Neuronal stem cell (in vitro differentiated cells): ENCODE results near the gene C21orf58.

Experiments used
- DNase-seq: peaks from one replicate; pipeline ENCODE4 v3.0.0-alpha.2; 2013; ENCODE audit warnings: low spot score
- H2AFZ ChIP-seq: one replicate; pipeline ENCODE4 v1.6.1; 2013; ENCODE audit warnings: mild to moderate bottlenecking, low read length, inconsistent platforms
- H2AK5ac ChIP-seq: 2 replicates; pipeline ENCODE4 v1.6.1; 2013; ENCODE audit warnings: low read depth, mild to moderate bottlenecking, inconsistent platforms, low read length, moderate library complexity, mixed read lengths
- H2BK120ac ChIP-seq: 2 replicates; pipeline ENCODE4 v1.6.1; 2013; ENCODE audit warnings: low read depth, mild to moderate bottlenecking, inconsistent platforms, low read length, moderate library complexity, mixed read lengths
- H2BK12ac ChIP-seq: one replicate; pipeline ENCODE4 v1.6.1; 2013; ENCODE audit warnings: low read length, inconsistent platforms
- H2BK15ac ChIP-seq: 2 replicates; pipeline ENCODE4 v1.6.1; 2013; ENCODE audit warnings: mild to moderate bottlenecking, low read length, inconsistent platforms, mixed read lengths
- H2BK5ac ChIP-seq: one replicate; pipeline ENCODE4 v1.6.1; 2013; ENCODE audit warnings: inconsistent platforms, mild to moderate bottlenecking, low read length, moderate library complexity
- H3K14ac ChIP-seq: one replicate; pipeline ENCODE4 v1.6.1; 2013; ENCODE audit warnings: low read length, inconsistent platforms
- H3K18ac ChIP-seq: 2 replicates; pipeline ENCODE4 v1.6.1; 2013; ENCODE audit warnings: low read length, inconsistent platforms
- H3K23ac ChIP-seq: 2 replicates; pipeline ENCODE4 v1.6.1; 2013; ENCODE audit warnings: low read depth, mild to moderate bottlenecking, mixed read lengths, low read length, inconsistent platforms; ENCODE audit not compliant: poor library complexity
- H3K27ac ChIP-seq: replicated peaks from 3 replicates; pipeline ENCODE4 v1.5.1; 2013; ENCODE audit warnings: low read length, inconsistent platforms
- H3K27me3 ChIP-seq, 3 experiments: 2 replicates each; pipeline ENCODE4 v1.6.1; 2013; ENCODE audit warnings: low read length in 3 of 3, mild to moderate bottlenecking in 2 of 3, inconsistent platforms in 1 of 3, low read depth in 1 of 3, mixed read lengths in 1 of 3, moderate library complexity in 1 of 3; ENCODE audit not compliant: control insufficient read depth in 3 of 3, insufficient read depth in 3 of 3
- H3K36me3 ChIP-seq, 2 donors: replicated peaks in 1 of 2; 2 replicates each; pipeline ENCODE4 v1.6.1; 2013; ENCODE audit warnings: low read length in 2 of 2; ENCODE audit not compliant: control insufficient read depth in 2 of 2, insufficient read depth in 2 of 2
- H3K4ac ChIP-seq: 2 replicates; pipeline ENCODE4 v1.6.1; 2013; ENCODE audit warnings: inconsistent platforms, mild to moderate bottlenecking, low read length, moderate library complexity
- H3K4me1 ChIP-seq, 2 donors: 1 replicate in 1 of 2; 2 replicates in 1 of 2; pipeline ENCODE4 v1.6.1; 2013; ENCODE audit warnings: low read length in 2 of 2, low read depth in 1 of 2; ENCODE audit not compliant: control insufficient read depth in 2 of 2, insufficient read depth in 1 of 2
- H3K4me2 ChIP-seq: one replicate; pipeline ENCODE4 v1.6.1; 2013; ENCODE audit warnings: mild to moderate bottlenecking, low read length, inconsistent platforms; ENCODE audit not compliant: insufficient read depth, poor library complexity, severe bottlenecking
- H3K4me3 ChIP-seq, 2 donors: 2 replicates each; pipeline ENCODE4 v1.5.1; 2013; ENCODE audit warnings: low read length in 2 of 2, mild to moderate bottlenecking in 2 of 2, inconsistent platforms in 1 of 2, moderate library complexity in 1 of 2
- H3K79me1 ChIP-seq: one replicate; pipeline ENCODE4 v1.6.1; 2013; ENCODE audit warnings: low read depth, mild to moderate bottlenecking, inconsistent platforms, low read length, moderate library complexity
- H3K9ac ChIP-seq: one replicate; pipeline ENCODE4 v1.6.1; 2013; ENCODE audit warnings: mild to moderate bottlenecking, low read depth, low read length, inconsistent platforms; ENCODE audit not compliant: poor library complexity
- H3K9me3 ChIP-seq, 2 donors: replicated peaks in 1 of 2; 2 replicates each; pipeline versions ENCODE3 to v1.6.1; 2013; ENCODE audit warnings: low read length in 2 of 2, mild to moderate bottlenecking in 2 of 2, inconsistent platforms in 1 of 2, low read depth in 1 of 2, mixed read lengths in 1 of 2, moderate library complexity in 1 of 2; ENCODE audit not compliant: control insufficient read depth in 2 of 2, insufficient read depth in 1 of 2
- H4K8ac ChIP-seq: one replicate; pipeline ENCODE4 v1.6.1; 2013; ENCODE audit warnings: low read depth, mild to moderate bottlenecking, inconsistent platforms, low read length, moderate library complexity
- H4K91ac ChIP-seq: one replicate; pipeline ENCODE4 v1.6.1; 2013; ENCODE audit warnings: low read length, low read depth, mild to moderate bottlenecking, inconsistent platforms; ENCODE audit not compliant: poor library complexity
- WGBS, 2 donors: extraction: QIAGEN DNeasy Blood & Tissue Kit; methylation state at CpG; one replicate each; pipeline ENCODE4 v1.1.7; 2013; ENCODE audit warnings: missing lambda C conversion rate in 2 of 2, mixed read lengths in 1 of 2; ENCODE audit not compliant: insufficient read length in 2 of 2, insufficient replicate concordance in 1 of 2; ENCODE audit errors: extremely low coverage in 2 of 2; 5-methylcytosine and 5-hydroxymethylcytosine counted together

The C21orf58 gene

GRCh38 chr21:46294647-46295176, 29.0 kb downstream of the C21orf58 start:
- Histone ChIP-seq H3K9ac (no peak overlapping the region), H3K79me1 (peaks cover 2% of the 10 kb centered on the region), H2AK5ac (no peak overlapping the region), H2BK15ac (no peak overlapping the region), H2BK120ac (no peak overlapping the region), H3K4me1 (peaks cover 2 to 6% of the 10 kb centered on the region in 2 donors), H3K23ac (peak overlapping the region; percentile 96), H3K27ac (no peak overlapping the region), H3K9me3 (peaks cover 8 to 15% of the 10 kb centered on the region in 2 donors), H3K18ac (no peak overlapping the region), H3K4me2 (no peak overlapping the region), H3K27me3 (no peaks in the 10 kb centered on the region), H2BK5ac (no peak overlapping the region), H2AFZ (no peak overlapping the region), H4K8ac (no peak overlapping the region), H3K14ac (no peak overlapping the region), H3K4ac (no peak overlapping the region), H3K4me3 (no peak overlapping the region), H3K36me3 (peaks cover 15 to 25% of the 10 kb centered on the region in 2 donors), H2BK12ac (no peak overlapping the region), H4K91ac (no peak overlapping the region)
- WGBS, 2 donors: no CpG with 5 or more reads among the region's 10 CpGs
- DNase-seq: no peak

GRCh38 chr21:46291561-46291960, 32.1 kb downstream of the C21orf58 start:
- no peaks in the 10 kb centered on the region for H3K27me3 ChIP-seq
- no peak overlapping the region for H3K4me3 ChIP-seq
- H3K4me1 ChIP-seq: peaks cover 5 to 6% of the 10 kb centered on the region in 2 donors
- H3K27ac ChIP-seq: no peak overlapping the region
- no peak overlapping the region for H3K23ac ChIP-seq
- WGBS, 2 donors: no CpG with 5 or more reads among the region's 2 CpGs
- H3K9me3 ChIP-seq: peaks cover 2 to 15% of the 10 kb centered on the region in 2 donors
- H3K14ac ChIP-seq: no peak overlapping the region
- no peak overlapping the region for H2BK120ac ChIP-seq
- no peak overlapping the region for H3K4me2 ChIP-seq
- no peak overlapping the region for H3K9ac ChIP-seq
- no peak overlapping the region for H2AK5ac ChIP-seq
- no peak overlapping the region for H2BK15ac ChIP-seq
- no peak overlapping the region for H3K18ac ChIP-seq
- DNase-seq: no peak
- H2BK5ac ChIP-seq: no peak overlapping the region
- H3K36me3 ChIP-seq: peaks cover 8 to 28% of the 10 kb centered on the region in 2 donors
- no peak overlapping the region for H4K8ac ChIP-seq
- no peaks in the 10 kb centered on the region for H3K79me1 ChIP-seq
- no peak overlapping the region for H4K91ac ChIP-seq
- no peak overlapping the region for H2BK12ac ChIP-seq
- no peak overlapping the region for H3K4ac ChIP-seq
- no peak overlapping the region for H2AFZ ChIP-seq

GRCh38 chr21:46289655-46290179, 34.0 kb downstream of the C21orf58 start:
- Histone ChIP-seq H3K36me3 (peaks cover 10 to 32% of the 10 kb centered on the region in 2 donors), H4K8ac (no peak overlapping the region), H4K91ac (no peak overlapping the region), H2AK5ac (no peak overlapping the region), H3K14ac (no peak overlapping the region), H3K79me1 (no peaks in the 10 kb centered on the region), H3K23ac (no peak overlapping the region), H3K9me3 (peaks cover 2 to 17% of the 10 kb centered on the region in 2 donors), H3K27me3 (no peaks in the 10 kb centered on the region), H3K18ac (no peak overlapping the region), H3K27ac (no peak overlapping the region), H2BK5ac (no peak overlapping the region), H2AFZ (no peak overlapping the region), H2BK120ac (no peak overlapping the region), H3K4ac (no peak overlapping the region), H2BK15ac (no peak overlapping the region), H2BK12ac (no peak overlapping the region), H3K9ac (no peak overlapping the region), H3K4me1 (peaks cover 0 to 5% of the 10 kb centered on the region in 2 donors), H3K4me2 (no peak overlapping the region), H3K4me3 (no peak overlapping the region)
- no CpG with 5 or more reads among the region's 6 CpGs for WGBS, 2 donors
- no peak for DNase-seq

DNA sequence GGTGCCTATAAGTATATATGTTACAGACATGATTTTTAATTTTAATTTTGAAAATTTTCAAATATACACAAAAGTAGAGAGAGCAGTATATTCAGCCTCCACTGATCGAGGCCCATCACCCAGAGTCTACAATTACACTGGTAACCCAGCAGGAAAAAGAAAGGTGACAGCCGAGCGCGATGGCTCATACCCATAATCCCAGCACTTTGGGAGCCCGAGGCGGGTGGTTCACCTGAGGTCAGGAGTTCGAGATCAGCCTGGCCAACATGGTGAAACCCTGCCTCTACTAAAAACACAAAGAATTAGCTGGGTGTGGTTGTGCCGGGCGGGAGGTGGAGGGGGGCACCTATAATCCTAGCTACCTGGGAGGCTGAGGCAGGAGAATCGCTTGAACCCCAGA, 36.1 kb downstream of the C21orf58 start:
- H2BK15ac ChIP-seq: no peak overlapping the region
- no peak overlapping the region for H2BK12ac ChIP-seq
- no peak overlapping the region for H3K14ac ChIP-seq
- H3K9me3 ChIP-seq: peaks cover 7 to 27% of the 10 kb centered on the region in 2 donors
- no peak overlapping the region for H3K9ac ChIP-seq
- H2AFZ ChIP-seq: no peak overlapping the region
- peaks cover 0 to 2% (median 0%) of the 10 kb centered on the region in 3 experiments for H3K27me3 ChIP-seq
- no peak overlapping the region for H2BK5ac ChIP-seq
- no peak overlapping the region for H4K8ac ChIP-seq
- no peak overlapping the region for H3K18ac ChIP-seq
- H2AK5ac ChIP-seq: no peak overlapping the region
- peak overlapping the region; percentile 11 for H3K4me2 ChIP-seq
- no CpG with 5 or more reads among the region's 10 CpGs for WGBS, 2 donors
- no peak overlapping the region for H3K23ac ChIP-seq
- H3K79me1 ChIP-seq: peaks cover 3% of the 10 kb centered on the region
- DNase-seq: no peak
- H3K27ac ChIP-seq: no peak overlapping the region
- peak overlapping the region in 1 of 2 donors; percentile 87 for H3K4me3 ChIP-seq
- no peak overlapping the region for H3K4ac ChIP-seq
- H3K36me3 ChIP-seq: peaks cover 22 to 51% of the 10 kb centered on the region in 2 donors
- H2BK120ac ChIP-seq: no peak overlapping the region
- no peak overlapping the region for H4K91ac ChIP-seq
- peaks cover 3 to 5% of the 10 kb centered on the region in 2 donors for H3K4me1 ChIP-seq
